NK-92 (cell line): ENCODE results near the gene ZBTB46.

Source experiments
- DNase-seq: peaks from one replicate; lab custom pipeline; 2025; ENCODE audit not compliant: unreplicated experiment; lab: John Stamatoyannopoulos, UW

Gene ZBTB46

DNA sequence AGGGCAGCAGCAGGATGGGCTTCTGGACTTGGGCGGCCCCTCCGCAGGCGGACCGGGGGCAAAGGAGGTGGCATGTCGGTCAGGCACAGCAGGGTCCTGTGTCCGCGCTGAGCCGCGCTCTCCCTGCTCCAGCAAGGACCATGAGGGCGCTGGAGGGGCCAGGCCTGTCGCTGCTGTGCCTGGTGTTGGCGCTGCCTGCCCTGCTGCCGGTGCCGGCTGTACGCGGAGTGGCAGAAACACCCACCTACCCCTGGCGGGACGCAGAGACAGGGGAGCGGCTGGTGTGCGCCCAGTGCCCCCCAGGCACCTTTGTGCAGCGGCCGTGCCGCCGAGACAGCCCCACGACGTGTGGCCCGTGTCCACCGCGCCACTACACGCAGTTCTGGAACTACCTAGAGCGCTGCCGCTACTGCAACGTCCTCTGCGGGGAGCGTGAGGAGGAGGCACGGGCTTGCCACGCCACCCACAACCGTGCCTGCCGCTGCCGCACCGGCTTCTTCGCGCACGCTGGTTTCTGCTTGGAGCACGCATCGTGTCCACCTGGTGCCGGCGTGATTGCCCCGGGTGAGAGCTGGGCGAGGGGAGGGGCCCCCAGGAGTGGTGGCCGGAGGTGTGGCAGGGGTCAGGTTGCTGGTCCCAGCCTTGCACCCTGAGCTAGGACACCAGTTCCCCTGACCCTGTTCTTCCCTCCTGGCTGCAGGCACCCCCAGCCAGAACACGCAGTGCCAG, 134.3 kb downstream of the ZBTB46 start, which contains the start of gene TNFRSF6B:
Gene TNFRSF6B (plus strand): TSS at position 25 of the 729 bp plus-strand sequence. CDS start 116 bp downstream, at position 141.
- no peak for DNase-seq

DNA sequence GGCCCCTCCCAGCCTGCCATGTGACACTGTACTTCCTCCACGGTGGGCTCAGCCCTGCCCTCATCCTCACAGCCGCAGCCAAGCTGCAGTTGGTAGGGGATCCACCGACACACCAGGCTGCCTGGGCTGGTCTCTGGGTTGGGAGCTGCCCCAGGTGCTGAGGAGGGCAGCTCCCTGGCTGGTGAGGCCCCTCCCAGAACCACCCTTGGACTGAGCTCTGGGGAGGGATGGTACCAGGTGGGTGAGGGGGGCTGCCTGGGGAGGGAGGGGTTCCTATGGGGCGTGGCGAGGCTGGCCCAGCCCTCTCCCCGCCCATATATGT, 134.8 kb downstream of the ZBTB46 start:
- no peak for DNase-seq

DNA sequence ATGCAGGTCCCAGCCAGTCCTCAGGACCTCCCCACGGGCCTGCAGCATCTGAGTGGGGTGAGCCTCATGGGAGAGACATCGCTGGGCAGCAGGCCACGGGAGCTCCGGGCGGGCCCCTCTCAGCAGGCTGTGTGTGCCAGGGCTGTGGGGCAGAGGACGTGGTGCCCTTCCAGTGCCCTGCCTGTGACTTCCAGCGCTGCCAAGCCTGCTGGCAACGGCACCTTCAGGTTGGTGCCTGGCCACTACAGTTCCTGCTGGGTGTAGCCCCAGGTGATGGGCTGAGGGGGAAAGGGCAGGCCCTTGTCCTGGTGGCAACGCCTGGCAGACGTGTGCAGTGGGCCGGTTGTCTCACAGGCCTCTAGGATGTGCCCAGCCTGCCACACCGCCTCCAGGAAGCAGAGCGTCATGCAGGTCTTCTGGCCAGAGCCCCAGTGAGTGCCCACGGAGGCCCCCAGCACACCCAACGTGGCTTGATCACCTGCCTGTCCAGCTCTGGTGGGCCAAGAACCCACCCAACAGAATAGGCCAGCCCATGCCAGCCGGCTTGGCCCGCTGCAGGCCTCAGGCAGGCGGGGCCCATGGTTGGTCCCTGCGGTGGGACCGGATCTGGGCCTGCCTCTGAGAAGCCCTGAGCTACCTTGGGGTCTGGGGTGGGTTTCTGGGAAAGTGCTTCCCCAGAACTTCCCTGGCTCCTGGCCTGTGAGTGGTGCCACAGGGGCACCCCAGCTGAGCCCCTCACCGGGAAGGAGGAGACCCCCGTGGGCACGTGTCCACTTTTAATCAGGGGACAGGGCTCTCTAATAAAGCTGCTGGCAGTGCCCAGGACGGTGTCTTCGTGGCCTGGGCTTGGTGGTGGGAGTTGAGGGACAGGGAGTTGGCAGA, 135.4 kb downstream of the ZBTB46 start:
- no peak for DNase-seq

DNA sequence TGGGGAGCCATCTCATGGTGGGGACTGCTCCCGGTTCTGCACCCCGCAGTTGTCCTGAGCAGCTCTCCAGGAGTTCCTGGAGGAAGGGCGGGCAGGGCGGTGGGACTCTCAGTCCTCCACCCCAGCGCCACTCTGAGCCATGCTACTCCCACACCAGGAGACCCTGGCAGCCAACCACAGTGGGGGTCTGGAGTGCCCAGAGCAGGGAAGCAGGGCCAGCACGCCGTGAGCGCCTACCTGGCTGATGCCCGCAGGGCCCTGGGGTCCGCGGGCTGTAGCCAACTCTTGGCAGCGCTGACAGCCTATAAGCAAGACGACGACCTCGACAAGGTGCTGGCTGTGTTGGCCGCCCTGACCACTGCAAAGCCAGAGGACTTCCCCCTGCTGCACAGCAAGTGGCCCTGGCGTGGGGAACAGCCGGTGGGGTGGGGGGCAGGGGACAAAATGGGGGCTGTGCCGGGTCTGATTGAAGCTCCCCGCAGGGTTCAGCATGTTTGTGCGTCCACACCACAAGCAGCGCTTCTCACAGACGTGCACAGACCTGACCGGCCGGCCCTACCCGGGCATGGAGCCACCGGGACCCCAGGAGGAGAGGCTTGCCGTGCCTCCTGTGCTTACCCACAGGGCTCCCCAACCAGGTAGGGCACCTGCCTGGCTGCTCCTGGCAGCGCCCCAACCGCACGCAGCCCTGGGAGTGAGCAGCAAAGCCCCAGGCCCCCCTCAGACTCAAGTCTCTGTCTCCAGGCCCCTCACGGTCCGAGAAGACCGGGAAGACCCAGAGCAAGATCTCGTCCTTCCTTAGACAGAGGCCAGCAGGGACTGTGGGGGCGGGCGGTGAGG, 136.3 kb downstream of the ZBTB46 start:
- DNase-seq, result no peak

DNA sequence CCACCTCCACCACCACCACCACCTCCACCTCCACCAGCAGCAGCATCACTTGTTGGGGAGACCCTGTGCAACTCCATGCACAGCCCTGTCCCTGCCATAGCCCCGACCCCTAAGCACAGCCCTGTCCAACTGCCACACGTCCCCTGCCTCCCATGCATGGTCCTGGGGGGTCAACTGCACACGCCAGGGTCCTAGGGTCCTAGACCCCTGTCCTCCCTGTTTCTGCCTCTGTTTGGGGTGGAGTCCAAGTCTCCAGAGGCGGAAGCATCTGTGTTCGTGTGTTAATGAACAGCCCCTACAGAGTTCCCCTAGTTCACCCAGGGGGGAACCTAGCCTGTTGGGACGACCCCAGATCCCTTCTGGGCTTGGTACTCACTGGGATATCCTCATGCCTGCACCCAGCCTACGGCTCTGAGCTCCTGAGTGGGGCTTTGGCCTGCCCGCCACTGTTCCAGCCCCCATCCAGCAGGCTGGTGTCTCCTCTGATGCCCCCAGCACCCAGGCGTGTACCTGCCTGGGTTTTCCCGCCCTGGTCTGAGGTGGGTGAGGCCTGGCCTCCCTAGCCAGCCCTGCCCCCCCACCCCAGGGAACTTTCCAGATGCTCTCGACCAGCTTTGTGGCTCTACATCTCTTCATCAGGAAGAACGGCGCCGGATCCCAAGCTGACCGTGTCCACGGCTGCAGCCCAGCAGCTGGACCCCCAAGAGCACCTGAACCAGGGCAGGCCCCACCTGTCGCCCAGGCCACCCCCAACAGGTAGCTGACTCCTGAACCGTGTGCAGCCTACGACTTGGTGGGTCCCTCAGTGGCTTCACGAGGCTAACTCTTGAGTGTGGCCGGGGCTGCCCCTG, 137.1 kb downstream of the ZBTB46 start:
- no peak for DNase-seq
